22Rv1 (cell line): ENCODE data around the gene SLC12A2.

Experiments used
- CTCF ChIP-seq: fragments of 450-650 bp; IDR thresholded peaks from 2 replicates; pipeline ENCODE4 v1.5.1; 2017; ENCODE audit warnings: mild to moderate bottlenecking
- ZFX ChIP-seq: fragments of 450-650 bp; IDR thresholded peaks from 2 replicates; pipeline ENCODE4 v1.6.1; 2017; ENCODE audit warnings: antibody characterized with exemption, borderline replicate concordance

- no peak for TF ChIP-seq CTCF
- no peak for TF ChIP-seq ZFX
These were observed 112.5 kb downstream of the SLC12A2 start for GRCh38 chr5:128196080-128196479.
